ENCODE results near the gene MORN2. TPM values are rescaled to one million over a fixed set of nuclear protein-coding genes. Genes with fewer than 3 reads are reported as not detected.

Gene MORN2
- total and polyA plus RNA-seq, 2 of the 13 experiments (the other 11 are each of a cell fraction or from before 2014, with no cell fraction given), result 7.0 to 28.0 TPM

DNA sequence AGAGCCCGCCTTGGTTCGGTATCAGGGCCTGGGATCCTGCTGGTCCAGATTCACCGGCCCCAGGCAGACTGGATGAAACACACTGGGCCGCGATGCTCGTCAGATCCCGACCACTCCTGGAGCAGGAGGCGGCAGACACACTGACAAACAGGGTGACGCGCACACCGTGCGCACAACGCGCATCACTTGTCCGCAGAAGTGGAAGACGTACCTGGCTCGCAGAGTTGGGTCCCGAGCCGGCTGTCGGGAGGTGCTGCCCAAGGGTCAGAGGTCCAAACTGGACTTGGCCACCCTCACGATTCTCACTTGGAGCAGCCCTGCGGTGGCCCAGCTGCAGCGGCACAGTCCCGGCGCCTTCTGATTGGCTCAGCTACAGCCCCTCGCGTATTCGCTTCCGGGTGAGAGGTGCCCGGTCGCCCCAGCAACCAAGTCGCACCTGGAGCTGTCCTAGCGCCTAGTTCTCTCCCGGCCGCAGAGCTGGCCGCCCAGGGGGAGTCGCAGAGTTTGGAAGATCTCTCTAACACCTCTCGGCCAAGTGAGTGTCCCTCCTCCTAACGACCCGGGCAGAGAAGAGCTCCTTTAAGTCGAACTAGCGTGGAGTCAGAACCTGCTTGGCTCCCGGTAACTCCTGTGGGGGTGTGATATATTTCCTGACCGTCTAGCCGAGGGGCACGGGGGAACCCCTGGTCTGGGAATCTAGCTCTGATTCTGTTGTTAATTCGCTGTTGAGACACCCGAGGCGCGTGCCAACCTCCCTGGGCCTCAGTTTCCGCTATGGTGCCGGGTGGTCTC is at the start of gene MORN2, which contains the start of gene DHX57 (continued):
- TF ChIP-seq, protein P1, sequence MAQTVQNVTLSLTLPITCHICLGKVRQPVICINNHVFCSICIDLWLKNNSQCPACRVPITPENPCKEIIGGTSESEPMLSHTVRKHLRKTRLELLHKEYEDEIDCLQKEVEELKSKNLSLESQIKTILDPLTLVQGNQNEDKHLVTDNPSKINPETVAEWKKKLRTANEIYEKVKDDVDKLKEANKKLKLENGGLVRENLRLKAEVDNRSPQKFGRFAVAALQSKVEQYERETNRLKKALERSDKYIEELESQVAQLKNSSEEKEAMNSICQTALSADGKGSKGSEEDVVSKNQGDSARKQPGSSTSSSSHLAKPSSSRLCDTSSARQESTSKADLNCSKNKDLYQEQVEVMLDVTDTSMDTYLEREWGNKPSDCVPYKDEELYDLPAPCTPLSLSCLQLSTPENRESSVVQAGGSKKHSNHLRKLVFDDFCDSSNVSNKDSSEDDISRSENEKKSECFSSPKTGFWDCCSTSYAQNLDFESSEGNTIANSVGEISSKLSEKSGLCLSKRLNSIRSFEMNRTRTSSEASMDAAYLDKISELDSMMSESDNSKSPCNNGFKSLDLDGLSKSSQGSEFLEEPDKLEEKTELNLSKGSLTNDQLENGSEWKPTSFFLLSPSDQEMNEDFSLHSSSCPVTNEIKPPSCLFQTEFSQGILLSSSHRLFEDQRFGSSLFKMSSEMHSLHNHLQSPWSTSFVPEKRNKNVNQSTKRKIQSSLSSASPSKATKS (CRISPR knock-in tag; IDR thresholded peaks at IDR 0.05), result no peak
- TF ChIP-seq NR1H2 (CRISPR knock-in tag; IDR thresholded peaks at IDR 0.05; ENCODE audit: borderline replicate concordance, low read depth) (no peak), POGZ (CRISPR knock-in tag; IDR thresholded peaks at IDR 0.05) (peak; percentile 93), POLR2AphosphoS2 (IDR thresholded peaks at IDR 0.05; ENCODE audit: low read depth, low read length) (no peak), ZNF441 (CRISPR knock-in tag; IDR thresholded peaks at IDR 0.05; ENCODE audit: borderline replicate concordance) (peak; percentile 81; the same call in 1 of the 2 replicates), KDM2A (CRISPR knock-in tag; IDR thresholded peaks at IDR 0.05; ENCODE audit: borderline replicate concordance, low read depth) (peak; percentile 88), ZNF780A (CRISPR knock-in tag; IDR thresholded peaks at IDR 0.05) (no peak; the same call in 1 of the 2 replicates), SMAD3 (CRISPR knock-in tag; IDR thresholded peaks at IDR 0.05) (peak; percentile 68), TGIF2 (CRISPR knock-in tag; IDR thresholded peaks at IDR 0.05) (peak; percentile 88; the same call in 1 of the 2 replicates), ZNF20 (CRISPR knock-in tag; IDR thresholded peaks at IDR 0.05) (no peak), ZFP1 (CRISPR knock-in tag; IDR thresholded peaks at IDR 0.05) (no peak), REL (CRISPR knock-in tag; conservative IDR thresholded peaks at IDR 0.05) (0 out of 2 replicates have a peak, but pooled peaks have one; percentile 18), CBX5 (CRISPR knock-in tag; IDR thresholded peaks at IDR 0.05; ENCODE audit: borderline replicate concordance) (peak; percentile 64; the same call in 1 of the 2 replicates), SP5 (CRISPR knock-in tag; IDR thresholded peaks at IDR 0.05; ENCODE audit: borderline replicate concordance, low read depth) (0 out of 2 replicates have a peak, but pooled peaks have one; percentile 24), ZNF138 (CRISPR knock-in tag; IDR thresholded peaks at IDR 0.05; ENCODE audit: low read depth) (no peak; the same call in 1 of the 2 replicates), ZNF549 (CRISPR knock-in tag; IDR thresholded peaks at IDR 0.05) (no peak), YEATS2 (CRISPR knock-in tag; IDR thresholded peaks at IDR 0.05; ENCODE audit: borderline replicate concordance) (peak; percentile 80; the same call in 1 of the 2 replicates)
- TF ChIP-seq, protein P2, sequence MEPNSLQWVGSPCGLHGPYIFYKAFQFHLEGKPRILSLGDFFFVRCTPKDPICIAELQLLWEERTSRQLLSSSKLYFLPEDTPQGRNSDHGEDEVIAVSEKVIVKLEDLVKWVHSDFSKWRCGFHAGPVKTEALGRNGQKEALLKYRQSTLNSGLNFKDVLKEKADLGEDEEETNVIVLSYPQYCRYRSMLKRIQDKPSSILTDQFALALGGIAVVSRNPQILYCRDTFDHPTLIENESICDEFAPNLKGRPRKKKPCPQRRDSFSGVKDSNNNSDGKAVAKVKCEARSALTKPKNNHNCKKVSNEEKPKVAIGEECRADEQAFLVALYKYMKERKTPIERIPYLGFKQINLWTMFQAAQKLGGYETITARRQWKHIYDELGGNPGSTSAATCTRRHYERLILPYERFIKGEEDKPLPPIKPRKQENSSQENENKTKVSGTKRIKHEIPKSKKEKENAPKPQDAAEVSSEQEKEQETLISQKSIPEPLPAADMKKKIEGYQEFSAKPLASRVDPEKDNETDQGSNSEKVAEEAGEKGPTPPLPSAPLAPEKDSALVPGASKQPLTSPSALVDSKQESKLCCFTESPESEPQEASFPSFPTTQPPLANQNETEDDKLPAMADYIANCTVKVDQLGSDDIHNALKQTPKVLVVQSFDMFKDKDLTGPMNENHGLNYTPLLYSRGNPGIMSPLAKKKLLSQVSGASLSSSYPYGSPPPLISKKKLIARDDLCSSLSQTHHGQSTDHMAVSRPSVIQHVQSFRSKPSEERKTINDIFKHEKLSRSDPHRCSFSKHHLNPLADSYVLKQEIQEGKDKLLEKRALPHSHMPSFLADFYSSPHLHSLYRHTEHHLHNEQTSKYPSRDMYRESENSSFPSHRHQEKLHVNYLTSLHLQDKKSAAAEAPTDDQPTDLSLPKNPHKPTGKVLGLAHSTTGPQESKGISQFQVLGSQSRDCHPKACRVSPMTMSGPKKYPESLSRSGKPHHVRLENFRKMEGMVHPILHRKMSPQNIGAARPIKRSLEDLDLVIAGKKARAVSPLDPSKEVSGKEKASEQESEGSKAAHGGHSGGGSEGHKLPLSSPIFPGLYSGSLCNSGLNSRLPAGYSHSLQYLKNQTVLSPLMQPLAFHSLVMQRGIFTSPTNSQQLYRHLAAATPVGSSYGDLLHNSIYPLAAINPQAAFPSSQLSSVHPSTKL (CRISPR knock-in tag; IDR thresholded peaks at IDR 0.05), result peak; percentile 57; the same call in 1 of the 2 replicates
- TF ChIP-seq, protein P3, sequence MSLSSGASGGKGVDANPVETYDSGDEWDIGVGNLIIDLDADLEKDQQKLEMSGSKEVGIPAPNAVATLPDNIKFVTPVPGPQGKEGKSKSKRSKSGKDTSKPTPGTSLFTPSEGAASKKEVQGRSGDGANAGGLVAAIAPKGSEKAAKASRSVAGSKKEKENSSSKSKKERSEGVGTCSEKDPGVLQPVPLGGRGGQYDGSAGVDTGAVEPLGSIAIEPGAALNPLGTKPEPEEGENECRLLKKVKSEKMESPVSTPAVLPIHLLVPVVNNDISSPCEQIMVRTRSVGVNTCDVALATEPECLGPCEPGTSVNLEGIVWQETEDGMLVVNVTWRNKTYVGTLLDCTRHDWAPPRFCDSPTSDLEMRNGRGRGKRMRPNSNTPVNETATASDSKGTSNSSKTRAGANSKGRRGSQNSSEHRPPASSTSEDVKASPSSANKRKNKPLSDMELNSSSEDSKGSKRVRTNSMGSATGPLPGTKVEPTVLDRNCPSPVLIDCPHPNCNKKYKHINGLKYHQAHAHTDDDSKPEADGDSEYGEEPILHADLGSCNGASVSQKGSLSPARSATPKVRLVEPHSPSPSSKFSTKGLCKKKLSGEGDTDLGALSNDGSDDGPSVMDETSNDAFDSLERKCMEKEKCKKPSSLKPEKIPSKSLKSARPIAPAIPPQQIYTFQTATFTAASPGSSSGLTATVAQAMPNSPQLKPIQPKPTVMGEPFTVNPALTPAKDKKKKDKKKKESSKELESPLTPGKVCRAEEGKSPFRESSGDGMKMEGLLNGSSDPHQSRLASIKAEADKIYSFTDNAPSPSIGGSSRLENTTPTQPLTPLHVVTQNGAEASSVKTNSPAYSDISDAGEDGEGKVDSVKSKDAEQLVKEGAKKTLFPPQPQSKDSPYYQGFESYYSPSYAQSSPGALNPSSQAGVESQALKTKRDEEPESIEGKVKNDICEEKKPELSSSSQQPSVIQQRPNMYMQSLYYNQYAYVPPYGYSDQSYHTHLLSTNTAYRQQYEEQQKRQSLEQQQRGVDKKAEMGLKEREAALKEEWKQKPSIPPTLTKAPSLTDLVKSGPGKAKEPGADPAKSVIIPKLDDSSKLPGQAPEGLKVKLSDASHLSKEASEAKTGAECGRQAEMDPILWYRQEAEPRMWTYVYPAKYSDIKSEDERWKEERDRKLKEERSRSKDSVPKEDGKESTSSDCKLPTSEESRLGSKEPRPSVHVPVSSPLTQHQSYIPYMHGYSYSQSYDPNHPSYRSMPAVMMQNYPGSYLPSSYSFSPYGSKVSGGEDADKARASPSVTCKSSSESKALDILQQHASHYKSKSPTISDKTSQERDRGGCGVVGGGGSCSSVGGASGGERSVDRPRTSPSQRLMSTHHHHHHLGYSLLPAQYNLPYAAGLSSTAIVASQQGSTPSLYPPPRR (CRISPR knock-in tag; IDR thresholded peaks at IDR 0.05; ENCODE audit: borderline replicate concordance), result peak; percentile 60; the same call in 1 of the 2 replicates
